HCT116 (cell line): ENCODE data around the gene AOPEP.
A peak's percentile ranks its signal among the peaks of the same experiment; 100 is the strongest.

ENCODE experiments used
- JUND ChIP-seq: IDR thresholded peaks from 2 replicates; pipeline ENCODE4 v1.6.1; 2012
- ZNF274 ChIP-seq: fragments of 200-500 bp; sonication (Bioruptor generic); IDR thresholded peaks from 2 replicates; pipeline ENCODE4 v1.6.1; 2014; ENCODE audit warnings: mild to moderate bottlenecking, low read depth, low read length, inconsistent platforms
- TF ChIP-seq, protein P1 (sequence below), 3 experiments: fragments of 200-600 bp in 1 of 3; sonication (generic) in 1 of 3; IDR thresholded peaks in 2 of 3; conservative IDR thresholded peaks in 1 of 3; 2 replicates each; pipeline ENCODE4 v1.5.1; 2012 to 2017; ENCODE audit warnings: low read depth in 2 of 3, low read length in 2 of 3, antibody characterized with exemption in 1 of 3, borderline replicate concordance in 1 of 3, control low read depth in 1 of 3, mild to moderate bottlenecking in 1 of 3, mixed read lengths in 1 of 3, mixed run types in 1 of 3, moderate library complexity in 1 of 3; ENCODE audit not compliant: insufficient read depth in 1 of 3

GRCh38 chr9:95124582-95125367, 398.3 kb downstream of the AOPEP start:
- no peak for TF ChIP-seq JUND
- TF ChIP-seq, protein P1, sequence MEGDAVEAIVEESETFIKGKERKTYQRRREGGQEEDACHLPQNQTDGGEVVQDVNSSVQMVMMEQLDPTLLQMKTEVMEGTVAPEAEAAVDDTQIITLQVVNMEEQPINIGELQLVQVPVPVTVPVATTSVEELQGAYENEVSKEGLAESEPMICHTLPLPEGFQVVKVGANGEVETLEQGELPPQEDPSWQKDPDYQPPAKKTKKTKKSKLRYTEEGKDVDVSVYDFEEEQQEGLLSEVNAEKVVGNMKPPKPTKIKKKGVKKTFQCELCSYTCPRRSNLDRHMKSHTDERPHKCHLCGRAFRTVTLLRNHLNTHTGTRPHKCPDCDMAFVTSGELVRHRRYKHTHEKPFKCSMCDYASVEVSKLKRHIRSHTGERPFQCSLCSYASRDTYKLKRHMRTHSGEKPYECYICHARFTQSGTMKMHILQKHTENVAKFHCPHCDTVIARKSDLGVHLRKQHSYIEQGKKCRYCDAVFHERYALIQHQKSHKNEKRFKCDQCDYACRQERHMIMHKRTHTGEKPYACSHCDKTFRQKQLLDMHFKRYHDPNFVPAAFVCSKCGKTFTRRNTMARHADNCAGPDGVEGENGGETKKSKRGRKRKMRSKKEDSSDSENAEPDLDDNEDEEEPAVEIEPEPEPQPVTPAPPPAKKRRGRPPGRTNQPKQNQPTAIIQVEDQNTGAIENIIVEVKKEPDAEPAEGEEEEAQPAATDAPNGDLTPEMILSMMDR (IDR thresholded peaks at IDR 0.05 in 2 of 3, conservative IDR thresholded peaks at IDR 0.05 in 1 of 3; ENCODE audit: borderline replicate concordance in 1 of 3, insufficient read depth in 1 of 3, low read depth in 2 of 3, low read length in 2 of 3) = peak; percentile 27 to 54 (median 40); a peak in 5 of 6 replicates
- TF ChIP-seq ZNF274 = no peak
